Activated T-cell treated with anti-CD3 and anti-CD28 coated beads, Interleukin-2, amount 50 U/mL, for 1 hour (primary cell): ENCODE data around the gene ATP5IF1.

Experiments used
- DNase-seq: peaks from one replicate; pipeline ENCODE4 v3.0.0-alpha.2; 2020

The ATP5IF1 gene

DNA sequence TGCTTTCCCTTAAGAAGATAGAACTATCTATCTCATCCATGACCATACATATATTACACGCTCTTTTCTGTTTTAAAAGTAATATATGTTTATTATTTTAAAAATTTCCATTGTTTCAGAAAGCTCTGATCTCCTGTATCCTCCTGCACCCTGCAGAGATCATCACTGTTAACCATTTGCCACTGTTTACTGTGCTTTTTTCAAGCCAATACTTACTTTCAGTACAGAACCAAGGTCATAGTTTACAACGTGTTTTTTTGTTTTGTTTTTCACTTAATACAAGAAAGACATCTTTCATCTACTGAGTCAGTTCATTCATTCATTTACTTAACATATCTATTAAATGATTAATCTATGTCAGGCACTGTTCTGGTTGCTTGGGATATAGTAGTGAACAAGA, 33.6 kb downstream of the ATP5IF1 start:
- DNase-seq: no peak

DNA sequence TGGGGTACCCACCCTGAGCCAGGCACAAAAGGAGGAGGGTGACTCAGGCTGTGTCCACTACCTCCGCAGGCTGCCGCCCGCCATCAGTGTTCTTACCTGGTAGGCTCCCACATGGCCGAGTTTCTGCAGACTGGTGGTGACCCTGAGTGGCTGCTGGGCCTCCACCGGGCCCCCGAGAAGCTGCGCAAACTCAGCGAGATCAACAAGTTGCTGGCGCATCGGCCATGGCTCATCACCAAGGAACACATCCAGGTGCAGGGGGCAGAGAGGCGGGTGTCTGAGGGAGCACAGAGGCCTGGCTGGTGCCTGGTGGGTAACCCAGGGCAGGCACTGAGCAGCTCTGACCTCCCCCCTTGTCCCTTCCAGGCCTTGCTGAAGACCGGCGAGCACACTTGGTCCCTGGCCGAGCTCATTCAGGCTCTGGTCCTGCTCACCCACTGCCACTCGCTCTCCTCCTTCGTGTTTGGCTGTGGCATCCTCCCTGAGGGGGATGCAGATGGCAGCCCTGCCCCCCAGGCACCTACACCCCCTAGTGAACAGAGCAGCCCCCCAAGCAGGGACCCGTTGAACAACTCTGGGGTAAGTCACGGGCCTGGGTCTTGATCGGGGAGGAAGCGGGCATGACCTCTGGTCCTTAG, 36.4 kb downstream of the ATP5IF1 start:
- DNase-seq: no peak

DNA sequence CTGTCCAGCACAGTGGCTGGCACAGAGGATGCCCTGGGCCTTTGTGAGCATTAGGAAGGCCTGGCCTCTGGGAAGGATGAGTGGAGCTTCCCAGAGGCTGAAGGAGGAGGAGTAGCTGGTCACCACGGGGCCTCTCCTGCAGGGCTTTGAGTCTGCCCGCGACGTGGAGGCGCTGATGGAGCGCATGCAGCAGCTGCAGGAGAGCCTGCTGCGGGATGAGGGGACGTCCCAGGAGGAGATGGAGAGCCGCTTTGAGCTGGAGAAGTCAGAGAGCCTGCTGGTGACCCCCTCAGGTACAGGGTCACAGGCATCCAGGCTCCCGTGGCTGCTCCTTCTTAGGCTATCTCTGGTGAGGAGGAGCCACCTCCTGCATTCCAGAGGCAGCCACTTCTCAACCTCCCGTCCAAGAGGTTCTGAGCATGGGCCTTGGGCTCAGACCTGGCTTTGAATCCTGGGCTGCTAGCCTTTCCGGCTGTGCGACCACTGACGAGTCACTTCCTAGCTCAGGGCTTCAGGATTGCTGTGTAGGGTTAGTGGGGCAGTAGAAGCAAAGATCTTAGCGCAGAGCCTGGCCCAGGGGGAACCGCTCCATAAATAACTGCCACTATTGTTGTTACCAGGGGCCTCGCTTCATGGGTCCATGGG, 37.4 kb downstream of the ATP5IF1 start:
- DNase-seq: no peak

DNA sequence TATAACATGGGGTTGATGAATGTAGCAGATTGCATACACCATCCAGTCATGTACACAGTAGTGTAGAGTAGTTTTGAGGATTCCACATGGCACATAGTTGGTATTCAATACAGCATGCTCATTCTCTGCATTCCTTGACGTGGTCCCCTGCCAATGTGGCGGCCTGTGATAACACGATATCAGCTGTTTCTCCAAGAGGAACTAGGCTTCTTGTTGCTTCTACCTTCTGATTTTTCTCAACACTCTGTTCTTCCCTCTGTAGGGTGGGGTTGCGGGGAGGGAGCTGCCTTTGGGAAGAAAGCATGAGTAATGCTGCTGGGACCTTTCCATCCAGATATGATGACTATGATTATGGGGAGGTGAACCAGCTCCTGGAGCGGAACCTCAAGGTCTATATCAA, 42.8 kb downstream of the ATP5IF1 start:
- no peak for DNase-seq

DNA sequence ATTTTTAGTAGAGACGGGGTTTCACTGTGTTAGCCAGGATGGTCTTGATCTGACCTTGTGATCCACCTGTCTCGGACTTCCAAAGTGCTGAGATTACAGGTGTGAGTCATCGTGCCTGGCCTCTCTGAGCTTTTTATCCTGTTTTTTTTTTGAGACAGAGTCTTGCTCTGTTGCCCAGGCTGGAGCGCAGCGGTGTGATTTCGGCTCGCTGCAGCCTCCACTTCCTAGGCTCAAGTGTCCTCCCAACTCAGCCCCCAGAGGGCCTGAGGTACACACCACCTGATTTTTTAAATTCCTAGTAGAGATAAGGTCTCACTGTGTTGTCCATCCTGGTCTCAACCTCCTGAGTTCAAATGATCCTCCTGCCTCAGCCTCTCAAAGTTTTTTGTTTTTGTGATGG, 43.8 kb downstream of the ATP5IF1 start:
- DNase-seq: no peak

DNA sequence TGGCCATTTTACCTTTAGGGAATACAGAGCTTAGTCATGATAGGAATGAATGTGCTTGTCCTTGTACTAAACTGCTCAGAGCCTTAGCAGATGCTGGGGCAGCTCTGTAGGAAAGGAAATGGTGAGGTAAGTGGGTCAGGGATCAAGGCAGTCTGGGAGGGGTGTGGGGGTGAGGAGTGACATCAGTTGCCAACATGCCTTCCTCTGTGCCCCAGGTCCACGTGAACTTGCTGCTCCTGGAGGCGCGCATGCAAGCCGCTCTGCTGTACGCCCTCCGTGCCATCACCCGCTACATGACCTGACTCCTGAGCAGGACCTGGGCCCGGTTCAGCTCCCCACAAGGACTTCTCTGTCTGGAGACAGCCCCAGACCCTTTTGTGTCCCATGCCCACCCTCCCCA, 44.6 kb downstream of the ATP5IF1 start:
- DNase-seq: no peak

DNA sequence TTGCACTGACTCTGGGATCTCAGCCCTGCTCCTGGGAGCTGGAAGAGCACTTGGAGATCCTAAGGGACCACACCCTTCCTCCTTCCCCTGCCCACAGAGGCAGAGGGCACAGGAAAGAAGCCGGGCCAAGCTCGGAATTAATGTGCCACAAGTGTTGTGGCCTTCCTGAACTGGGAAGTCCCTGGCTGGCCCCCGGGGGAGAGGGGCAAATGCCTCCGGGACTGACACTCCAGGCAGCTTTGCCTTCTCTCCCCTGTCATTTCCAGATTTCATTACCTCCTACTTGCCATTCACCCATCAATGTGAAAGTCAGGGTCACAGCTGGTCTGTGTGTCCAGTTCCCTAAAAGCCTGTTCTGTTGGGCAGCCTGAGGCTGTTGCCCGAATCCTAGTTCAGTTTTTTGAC, 45.1 kb downstream of the ATP5IF1 start:
- DNase-seq: no peak

DNA sequence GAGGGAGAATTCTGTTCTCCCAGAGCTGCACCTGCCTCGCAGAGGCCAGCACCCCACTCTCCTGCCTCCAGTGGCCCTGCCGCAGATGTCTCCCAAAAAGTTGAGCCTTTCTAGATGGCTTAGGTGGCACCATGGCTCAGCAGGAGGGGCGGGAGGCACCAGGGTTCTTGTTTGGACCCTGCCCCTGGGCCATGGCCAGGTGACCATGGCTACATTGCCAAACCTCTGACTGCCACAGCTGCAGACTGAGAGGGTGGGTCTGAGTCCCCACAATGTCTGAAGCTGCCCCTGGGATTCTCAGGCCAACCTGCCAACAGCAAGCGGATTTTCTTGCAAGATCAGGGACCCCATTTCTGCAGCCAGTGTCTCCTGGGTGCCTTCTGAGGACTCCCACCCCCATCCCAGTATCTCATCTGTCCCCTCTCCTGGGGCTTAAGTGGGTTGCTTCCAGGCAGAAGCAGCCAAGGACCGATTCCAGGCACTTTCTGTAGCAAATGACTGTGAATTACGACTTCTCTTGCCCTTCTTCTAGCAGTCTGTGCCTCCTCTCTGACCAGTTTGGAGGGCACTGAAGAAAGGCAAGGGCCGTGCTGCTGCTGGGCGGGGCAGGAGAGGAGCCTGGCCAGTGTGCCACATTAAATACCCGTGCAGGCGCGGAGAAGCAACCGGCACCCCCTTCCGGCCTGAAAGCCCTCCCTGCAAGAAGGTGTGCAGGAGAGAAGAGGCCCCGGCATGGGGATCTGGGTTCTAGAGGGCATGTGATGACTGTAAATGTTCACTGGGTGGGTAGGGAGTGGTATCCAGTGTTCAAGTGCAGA, 45.9 kb downstream of the ATP5IF1 start:
- no peak for DNase-seq

DNA sequence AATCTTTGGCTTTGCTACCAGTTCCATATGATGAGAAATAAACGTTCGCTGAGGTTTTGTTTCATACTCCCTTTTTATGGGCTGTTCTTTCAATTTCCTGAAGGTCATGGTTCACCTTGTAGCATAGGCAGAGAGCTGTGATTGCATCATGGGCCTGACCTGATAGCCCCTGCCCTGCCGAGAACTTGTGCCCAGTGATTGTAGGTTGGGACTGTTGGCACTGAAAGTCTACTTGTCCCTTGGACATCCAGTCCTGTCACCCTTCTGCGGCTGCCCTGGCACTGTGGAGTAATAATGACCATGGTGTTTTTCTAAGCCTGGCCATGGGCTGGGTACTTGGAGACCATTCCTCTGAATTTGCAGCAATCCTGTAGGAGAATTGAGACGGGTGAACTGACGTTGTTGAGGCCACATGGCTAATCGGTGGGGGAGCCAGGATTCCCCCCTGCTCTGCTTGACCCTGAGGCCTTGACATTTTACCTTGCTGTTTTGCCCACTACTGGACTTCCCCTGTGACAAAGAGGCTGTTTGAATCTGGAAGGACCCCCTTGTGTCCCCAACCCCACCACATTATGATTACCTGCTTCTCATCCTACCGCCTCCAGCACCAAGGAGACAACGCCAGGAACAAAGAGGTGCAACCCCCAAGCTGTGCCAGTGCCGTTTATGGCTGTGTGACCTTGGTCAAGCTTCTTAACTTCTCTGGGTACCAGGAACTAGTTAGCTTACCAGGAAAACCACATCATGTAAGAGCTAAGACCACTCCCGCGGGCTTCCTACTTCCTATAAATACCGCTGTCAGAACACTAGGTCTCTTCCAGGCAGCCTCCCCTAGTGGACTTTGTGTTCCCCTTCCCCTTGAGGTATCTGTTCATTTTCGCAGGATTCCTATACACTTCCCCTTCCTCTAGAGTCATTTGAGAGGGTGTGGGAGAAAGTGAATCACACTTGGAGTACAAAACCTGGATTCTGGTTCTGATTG, 46.8 kb downstream of the ATP5IF1 start:
- no peak for DNase-seq

DNA sequence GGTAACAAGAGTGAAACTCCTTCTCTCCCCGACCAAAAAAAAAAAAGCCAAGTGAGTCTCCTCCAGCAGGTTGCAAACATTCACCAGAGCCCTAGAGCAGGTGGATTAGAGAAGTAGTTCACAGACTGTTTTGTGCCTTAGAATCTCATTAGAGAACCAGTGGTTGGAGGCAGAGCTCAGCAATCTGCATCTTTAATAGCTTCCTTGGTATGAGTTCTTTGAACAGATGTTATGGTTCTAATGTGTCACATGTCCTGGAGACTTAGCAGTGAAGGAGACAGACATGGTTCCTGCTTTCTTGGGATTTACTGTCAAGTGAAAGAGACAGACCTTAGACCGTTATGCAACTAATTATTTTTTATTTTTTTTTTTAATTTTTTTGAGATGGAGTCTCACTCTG, 50.2 kb downstream of the ATP5IF1 start:
- DNase-seq: no peak
